ENCODE results near the gene EIF2B2.
"Not testable (repeated sequence)": the region's sequence is repeated elsewhere in the genome, so short reads cannot be mapped to it uniquely, and the experiment has no call there.

EIF2B2 gene

GRCh38 chr14:74974364-74975058, 28.2 kb upstream of the EIF2B2 start:
- no peak for DNase-seq

GRCh38 chr14:74975059-74975810, 27.5 kb upstream of the EIF2B2 start:
- no peak for DNase-seq

- DNase-seq: no peak
Measured at GRCh38 chr14:74976264-74977113, 26.2 kb upstream of the EIF2B2 start.

- DNase-seq: no peak
Measured at GRCh38 chr14:74977164-74977900, 25.4 kb upstream of the EIF2B2 start.

GRCh38 chr14:74977901-74978385, 24.8 kb upstream of the EIF2B2 start:
- DNase-seq: no peak

- no peak for DNase-seq
Measured at GRCh38 chr14:74978416-74978947, 24.2 kb upstream of the EIF2B2 start.

GRCh38 chr14:74979029-74979428, 23.7 kb upstream of the EIF2B2 start:
- no peak for DNase-seq

- no peak for DNase-seq
Measured at GRCh38 chr14:74979442-74980397, 23.0 kb upstream of the EIF2B2 start.

- no peak for DNase-seq
Measured at GRCh38 chr14:74980398-74980730, 22.4 kb upstream of the EIF2B2 start.

GRCh38 chr14:74980731-74981461, 21.8 kb upstream of the EIF2B2 start:
- DNase-seq: no peak

GRCh38 chr14:74981462-74981782, 21.3 kb upstream of the EIF2B2 start:
- no peak for DNase-seq

GRCh38 chr14:74981833-74982232, 20.9 kb upstream of the EIF2B2 start:
- DNase-seq: no peak

- DNase-seq: no peak
Measured at GRCh38 chr14:74982661-74983060, 20.1 kb upstream of the EIF2B2 start.

- DNase-seq: no peak
Measured at GRCh38 chr14:74983343-74983742, 19.4 kb upstream of the EIF2B2 start.

GRCh38 chr14:74984236-74985027, 18.3 kb upstream of the EIF2B2 start:
- no peak for DNase-seq

- no peak for DNase-seq
Measured at GRCh38 chr14:74985028-74985310, 17.8 kb upstream of the EIF2B2 start.

GRCh38 chr14:74985806-74986205, 16.9 kb upstream of the EIF2B2 start:
- DNase-seq: no peak

GRCh38 chr14:74988131-74988530, 14.6 kb upstream of the EIF2B2 start:
- no peak for DNase-seq

GRCh38 chr14:74988993-74989392, 13.7 kb upstream of the EIF2B2 start:
- no peak for DNase-seq

GRCh38 chr14:74994182-74994581, 8.5 kb upstream of the EIF2B2 start:
- DNase-seq: not testable (repeated sequence)
